SW 1271 (cell line): Measurements from ENCODE around the gene PRDM16.

Experiments used
- DNase-seq, 2 experiments: peaks; one replicate each; lab custom pipeline; 2025; lab: John Stamatoyannopoulos, UW

Gene PRDM16

DNA sequence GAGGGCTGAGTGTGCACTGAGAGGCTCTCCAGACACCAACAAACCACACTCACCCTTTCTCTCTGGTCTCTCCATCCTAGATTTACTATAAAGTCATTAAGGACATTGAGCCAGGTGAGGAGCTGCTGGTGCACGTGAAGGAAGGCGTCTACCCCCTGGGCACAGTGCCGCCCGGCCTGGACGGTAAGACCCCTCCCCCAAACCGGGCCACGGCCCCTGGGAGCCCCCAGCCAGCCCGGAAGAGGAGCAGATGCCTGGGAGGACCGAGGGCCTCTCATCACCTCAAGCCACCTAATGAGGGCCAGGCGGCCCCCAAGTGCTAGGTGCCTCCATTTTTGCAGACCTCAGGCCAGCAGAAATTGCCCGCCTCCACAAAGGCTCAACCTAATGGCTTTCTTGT lies 327.4 kb downstream of the PRDM16 start:
- DNase-seq = no peak

DNA sequence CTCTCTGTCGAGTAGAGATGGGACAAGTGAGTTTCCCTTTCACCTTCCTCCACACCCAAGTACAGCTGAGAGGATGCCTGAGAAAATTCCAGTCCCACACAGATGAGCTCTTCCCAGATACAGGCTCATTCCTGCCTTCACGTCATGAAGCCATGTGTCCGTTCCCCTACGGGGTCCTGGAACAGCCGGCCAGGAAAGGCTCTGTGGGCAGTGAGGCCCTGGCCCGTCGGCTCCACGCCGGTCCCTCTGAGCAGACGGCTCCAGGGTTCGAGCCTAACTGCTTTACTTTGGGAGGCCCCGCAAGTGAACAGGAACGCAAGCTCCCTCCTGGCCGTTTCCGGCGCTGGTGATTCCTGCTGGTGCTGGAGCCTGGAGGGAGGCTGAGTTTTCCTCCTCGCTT lies 328.3 kb downstream of the PRDM16 start:
- DNase-seq = no peak

DNA sequence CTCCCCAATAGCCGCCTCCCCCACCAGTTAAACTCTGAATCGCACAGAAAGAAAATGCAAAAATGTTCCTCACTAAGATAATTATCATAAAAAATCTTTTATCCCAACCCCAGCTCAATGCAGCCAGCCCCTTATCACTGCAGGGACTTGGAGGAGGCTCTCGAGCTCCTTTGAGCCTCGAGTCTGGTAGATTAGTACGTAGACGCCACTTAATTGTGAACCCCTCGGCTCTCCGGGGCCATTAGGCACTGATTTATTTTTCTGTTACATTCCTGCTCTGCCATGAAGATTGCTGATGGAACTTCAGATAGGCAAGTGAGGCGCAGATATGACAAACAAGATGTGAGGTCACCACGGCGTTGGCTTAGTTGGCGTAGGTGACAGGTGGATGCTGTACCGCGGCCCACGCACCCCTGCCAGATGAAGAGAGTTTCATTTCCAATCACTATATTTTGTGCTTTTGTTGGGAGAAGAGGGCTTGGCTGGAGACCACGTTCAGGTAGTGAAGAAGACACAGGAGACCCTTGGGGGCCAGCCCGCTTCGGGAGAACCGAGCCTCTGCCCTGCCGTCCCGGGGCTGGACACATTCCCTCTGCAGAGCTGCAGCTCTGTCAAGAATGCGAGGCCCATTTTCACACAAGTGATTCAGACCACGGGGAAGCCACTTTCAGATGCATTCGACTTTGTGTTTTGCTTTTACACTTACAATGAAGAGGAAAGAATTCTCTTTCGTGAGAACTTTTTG lies 329.6 kb downstream of the PRDM16 start:
- DNase-seq = no peak

DNA sequence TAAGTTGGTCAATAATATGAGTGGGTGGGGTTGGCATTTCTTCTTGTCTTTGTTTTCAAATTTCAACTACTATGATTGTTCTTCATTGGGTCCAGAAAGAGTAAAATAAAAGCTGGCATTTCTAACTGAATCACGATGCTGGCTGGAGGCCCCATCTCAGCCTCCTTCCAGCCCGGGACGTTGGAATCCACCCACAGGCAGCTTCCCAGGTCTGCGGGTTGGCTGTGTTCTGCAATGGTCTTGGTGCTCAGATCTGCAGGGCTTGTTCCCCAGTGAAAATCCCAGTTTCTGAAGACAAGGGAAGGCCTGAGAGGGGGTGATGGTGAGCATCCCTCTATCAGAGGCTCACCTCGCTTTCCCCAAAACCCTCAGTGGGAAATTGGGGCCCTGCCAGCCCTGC lies 330.7 kb downstream of the PRDM16 start:
- DNase-seq = no peak

DNA sequence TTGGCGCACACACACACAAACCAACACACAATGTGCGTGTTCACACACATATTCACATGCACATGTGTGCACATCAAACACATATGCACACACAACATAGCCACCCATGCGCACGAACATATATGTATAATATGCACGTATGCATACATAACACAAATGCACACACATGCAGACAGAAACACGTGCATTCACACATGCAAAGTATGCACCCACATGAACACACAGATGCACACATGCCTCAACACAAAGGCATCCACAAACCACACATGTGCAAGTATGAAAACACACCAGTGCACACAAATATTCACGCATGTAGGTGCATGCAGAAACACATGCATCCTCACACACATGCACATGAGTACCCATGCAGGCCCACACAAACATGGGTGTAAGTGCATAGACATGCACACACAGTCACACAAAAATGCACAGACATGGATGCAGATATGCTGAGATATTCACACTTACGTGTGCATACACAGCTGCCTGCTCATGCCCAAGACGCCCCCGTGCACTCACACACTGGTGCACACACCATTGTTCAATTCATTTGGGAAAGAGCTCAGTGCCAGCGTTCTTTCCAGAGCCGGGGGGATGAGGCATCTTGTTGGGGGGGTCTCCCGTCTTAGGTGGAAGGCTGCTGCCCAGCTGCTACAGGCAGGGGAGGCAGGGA lies 332.7 kb downstream of the PRDM16 start:
- DNase-seq = no peak

DNA sequence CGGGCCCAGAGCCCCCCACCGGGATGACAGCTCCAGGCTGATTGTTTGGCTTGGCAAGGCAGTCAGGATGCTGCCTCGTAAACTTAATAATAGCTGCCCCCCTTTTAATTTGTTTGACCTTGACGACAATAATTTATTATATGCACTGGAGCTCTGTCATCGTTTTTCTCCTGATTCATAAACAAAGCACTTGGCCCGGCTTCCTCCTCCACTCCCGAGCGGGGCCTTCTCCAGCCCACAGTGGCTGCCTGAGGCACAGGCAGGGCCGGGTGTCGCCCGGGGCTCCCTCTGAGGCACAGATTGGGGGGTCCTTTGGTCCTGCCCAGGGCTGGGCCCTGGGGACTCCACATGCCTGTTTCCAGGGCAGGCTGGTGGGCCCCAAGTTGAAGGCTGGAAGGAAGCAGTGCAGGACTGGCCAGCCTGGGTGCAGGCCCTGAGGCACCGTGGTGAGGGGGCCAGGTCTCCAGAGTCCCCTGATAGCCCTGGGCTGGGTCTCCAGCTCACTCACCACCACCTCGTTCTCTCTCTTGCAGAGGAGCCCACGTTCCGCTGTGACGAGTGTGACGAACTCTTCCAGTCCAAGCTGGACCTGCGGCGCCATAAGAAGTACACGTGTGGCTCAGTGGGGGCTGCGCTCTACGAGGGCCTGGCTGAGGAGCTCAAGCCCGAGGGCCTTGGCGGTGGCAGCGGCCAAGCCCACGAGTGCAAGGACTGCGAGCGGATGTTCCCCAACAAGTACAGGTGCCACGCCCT lies 333.4 kb downstream of the PRDM16 start:
- DNase-seq = no peak

DNA sequence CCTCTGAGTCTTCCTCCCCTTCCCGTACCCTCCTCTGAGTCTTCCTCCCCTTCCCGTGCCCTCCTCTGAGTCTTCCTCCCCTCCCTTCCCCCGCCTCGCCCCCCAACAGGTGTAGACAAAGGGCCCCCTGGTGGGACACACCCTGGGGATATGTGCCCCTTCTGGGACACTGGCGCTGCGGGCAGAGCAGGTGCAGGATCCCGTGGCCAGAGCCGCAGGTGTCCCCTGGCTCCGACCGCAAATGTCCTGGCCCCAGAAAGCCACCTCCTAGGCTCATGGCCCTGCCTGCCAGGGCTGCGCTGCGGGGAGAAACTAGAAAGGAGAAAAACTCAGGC lies 334.0 kb downstream of the PRDM16 start:
- no peak for DNase-seq

DNA sequence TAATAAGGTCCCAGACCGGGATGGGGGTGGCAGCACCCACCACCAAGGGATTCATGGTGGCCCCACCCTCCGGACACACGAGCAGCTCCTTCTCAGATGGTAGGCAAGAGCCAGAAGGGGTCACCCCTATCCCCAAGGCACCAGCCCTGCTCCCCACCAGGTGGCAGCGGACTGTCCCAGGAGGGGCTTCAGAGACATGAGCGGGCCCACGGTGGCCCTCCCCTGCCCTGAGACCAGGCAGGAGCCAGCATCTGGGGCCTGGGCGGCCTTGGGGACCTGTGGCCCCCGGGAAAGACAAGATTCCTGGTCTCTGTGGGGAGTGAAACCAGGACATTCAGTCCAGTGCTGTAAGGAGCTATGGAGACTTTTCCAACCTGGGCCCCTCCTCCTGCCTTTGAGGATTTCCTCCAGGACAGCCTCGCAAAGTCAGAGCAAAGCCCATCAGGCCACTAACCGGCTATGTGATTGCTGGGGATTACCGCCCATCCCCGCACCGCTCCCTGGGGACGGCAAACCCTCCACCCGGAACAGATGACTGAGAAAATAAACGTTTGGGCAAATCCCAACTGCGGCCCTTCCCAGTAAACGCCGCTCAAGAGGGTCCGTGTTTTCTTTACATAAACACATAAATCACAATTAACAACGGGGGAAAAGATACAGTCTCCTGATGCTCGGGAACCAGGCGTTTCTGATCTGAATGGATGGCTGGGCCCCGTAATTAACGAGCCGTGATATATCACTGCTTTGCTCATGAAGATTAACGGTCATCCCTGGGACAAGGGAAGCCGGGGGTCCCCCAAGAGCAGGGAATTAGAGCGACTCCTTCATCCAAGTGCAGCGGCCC lies 334.6 kb downstream of the PRDM16 start:
- no peak for DNase-seq

DNA sequence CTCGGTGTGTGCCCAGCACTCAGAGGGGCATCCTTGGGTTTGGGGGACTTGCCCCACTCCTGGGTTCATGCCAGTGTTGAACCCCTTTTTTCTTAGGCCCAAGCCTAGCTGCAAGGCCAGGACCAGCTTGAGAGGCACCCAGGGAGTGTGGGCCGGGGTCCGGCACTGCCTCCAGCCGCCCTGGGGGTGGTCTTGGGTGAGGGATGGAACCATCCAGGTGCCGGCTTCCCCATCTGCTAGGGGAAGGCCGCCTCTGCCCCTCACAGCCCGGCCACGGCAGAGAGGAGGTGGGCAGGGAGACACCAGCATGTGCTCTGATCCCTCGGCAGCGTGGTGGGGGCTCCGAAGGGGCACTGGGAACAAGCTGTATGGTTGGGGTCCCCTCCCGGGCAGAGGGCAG lies 335.3 kb downstream of the PRDM16 start:
- DNase-seq = no peak

DNA sequence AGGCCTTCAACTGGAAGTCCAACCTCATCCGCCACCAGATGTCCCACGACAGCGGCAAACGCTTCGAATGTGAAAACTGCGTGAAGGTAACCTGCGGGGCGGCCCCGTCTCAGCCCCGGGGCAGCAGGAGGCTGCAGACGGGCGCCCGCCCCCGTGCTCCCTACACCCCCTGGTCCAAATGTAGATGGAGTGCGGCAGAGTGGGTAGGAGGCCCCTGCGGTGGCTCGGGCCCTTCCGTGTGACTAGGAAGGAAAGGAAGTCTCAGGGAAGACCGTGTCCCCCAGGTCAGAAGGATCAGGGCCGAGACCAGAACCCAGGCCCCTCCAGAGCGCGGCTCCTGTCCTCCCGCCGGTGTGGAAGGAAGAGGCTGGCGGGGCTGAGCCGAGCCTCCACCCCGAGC lies 335.8 kb downstream of the PRDM16 start:
- DNase-seq = no peak

DNA sequence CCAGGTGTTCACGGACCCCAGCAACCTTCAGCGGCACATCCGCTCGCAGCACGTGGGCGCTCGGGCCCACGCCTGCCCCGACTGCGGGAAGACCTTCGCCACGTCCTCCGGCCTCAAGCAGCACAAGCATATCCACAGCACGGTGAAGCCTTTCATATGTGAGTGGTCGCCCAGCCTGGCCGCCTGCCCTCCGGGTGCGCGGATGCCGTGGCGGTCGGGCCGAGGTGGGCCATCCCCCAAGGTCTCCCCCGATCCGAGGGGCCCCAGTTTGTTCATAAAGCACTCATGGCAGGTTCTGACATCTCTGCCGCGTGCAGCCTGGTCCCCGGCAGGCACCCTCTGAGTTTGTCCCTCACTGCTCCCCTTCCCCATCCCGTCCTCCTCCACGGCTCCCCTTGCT lies 336.5 kb downstream of the PRDM16 start:
- no peak for DNase-seq

DNA sequence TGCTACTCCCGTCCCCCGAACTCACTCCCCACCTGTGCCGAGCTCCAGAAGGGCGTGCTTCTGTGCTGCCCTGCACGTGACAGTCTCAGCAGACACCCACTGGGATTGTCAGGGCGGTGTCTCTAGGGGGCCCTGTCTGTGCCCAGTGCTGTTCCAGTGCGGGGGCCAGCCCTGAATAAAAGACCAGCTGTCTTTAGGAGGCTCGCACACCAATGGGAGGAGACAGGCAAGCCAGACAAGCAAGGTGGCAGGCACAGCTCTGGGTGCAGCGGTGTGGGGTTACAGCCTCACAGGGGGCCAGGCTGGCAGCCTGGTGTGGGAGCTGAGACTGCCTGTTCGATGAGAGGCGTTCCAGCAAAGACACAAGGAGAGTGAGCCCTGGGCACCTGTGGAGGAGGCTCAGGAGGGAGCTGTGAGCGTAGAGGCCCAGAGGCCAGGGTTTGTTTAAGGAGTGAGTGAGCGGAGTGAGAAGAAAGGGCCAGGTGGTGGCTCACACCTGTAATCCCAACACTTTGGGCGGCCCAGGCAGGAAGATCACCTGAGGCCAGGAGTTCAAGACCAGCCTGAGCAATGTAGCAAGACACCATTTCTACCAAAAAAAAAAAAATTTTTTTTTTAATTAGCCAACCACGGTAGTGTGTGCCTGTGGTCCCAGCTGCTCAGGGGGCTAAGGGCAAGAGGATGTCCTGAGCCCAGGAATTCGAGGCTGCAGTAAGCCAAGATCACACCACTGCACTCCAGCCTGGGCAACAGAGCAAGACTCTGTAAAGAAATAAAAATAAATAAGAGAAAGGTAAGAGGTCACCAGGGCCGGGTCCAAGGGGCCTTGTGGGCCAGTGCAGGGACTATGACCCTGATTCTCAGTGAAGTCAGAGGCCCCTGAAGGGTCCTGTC lies 337.2 kb downstream of the PRDM16 start:
- no peak for DNase-seq

DNA sequence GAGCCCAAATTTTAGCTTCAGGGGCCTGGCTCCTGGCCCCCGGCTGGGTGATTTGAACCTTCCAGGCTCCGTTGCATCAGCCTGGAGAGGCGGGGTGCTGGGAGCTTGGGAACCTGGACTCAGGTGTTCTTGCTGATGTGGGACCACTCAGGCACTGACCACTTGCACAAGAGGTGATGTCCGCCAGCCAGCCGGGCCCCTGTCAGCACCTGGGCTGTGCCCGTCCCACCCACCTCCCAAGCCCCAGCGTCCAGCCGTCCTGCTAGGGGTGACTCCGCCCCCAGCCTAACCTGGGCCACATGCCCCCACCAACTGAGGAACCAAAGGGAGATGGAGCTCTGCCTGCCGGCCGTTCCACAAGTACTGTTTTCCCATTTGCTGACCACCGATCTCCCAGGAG lies 338.0 kb downstream of the PRDM16 start:
- no peak for DNase-seq

DNA sequence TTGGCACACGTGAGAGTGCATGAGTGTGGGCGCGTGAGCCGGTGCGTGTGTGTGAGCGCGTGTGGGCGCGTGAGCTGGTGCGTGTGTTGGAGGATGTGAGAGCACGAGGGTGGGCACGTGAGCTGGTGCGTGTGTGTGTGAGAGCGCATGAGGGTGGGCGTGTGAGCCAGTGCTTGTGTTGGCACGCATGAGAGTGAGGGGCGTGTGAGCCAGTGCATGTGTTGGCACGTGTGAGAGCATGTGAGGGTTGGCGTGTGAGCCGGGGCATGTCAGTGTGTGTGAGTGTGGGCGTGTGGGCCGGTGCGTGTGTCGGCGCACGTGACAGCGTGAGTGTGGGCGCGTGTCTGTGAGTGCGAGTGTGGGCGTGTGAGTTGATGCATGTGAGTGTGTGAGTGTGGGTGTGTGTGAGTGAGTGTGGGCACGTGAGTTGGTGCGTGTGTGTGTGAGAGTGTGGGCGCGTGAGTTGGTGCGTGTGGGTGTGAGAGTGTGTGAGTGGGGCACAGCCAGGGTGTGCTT lies 339.8 kb downstream of the PRDM16 start:
- no peak for DNase-seq

DNA sequence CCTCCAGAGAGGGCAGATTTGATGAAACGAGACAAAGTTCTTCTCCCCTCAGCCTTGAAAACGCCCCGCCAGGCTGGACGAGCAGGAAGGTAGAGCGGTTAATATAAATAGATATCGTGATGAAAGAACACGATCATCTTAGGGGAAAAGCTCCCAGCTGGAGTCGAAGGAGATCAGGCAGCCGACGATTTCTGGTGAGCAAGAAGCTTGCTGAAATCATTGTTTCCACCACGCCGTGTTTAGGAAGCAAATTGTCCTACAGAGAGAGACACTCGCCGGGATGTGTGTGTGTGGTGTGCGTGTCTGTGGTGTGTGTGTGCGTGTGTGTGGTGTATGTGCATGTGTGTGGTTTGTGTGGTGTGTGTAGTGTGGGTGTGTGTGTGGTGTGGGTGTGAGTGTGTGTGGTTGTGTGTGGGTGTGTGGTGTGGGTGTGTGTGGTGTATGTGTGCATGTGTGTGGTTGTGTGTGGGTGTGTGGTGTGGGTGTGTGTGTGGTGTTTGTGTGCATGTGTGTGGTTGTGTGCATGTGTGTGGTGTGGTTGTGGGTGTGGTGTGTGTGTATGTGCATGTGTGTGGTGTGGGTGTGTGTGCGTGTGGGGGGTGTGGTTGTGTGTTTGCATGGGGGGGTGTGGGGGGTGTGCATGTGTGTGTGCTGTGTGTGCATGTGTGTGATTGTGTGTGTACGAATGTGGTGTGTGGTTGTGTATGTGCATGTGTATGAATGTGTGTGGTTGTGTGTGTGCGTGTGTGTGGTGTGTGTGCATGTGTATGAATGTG lies 340.6 kb downstream of the PRDM16 start:
- no peak for DNase-seq

DNA sequence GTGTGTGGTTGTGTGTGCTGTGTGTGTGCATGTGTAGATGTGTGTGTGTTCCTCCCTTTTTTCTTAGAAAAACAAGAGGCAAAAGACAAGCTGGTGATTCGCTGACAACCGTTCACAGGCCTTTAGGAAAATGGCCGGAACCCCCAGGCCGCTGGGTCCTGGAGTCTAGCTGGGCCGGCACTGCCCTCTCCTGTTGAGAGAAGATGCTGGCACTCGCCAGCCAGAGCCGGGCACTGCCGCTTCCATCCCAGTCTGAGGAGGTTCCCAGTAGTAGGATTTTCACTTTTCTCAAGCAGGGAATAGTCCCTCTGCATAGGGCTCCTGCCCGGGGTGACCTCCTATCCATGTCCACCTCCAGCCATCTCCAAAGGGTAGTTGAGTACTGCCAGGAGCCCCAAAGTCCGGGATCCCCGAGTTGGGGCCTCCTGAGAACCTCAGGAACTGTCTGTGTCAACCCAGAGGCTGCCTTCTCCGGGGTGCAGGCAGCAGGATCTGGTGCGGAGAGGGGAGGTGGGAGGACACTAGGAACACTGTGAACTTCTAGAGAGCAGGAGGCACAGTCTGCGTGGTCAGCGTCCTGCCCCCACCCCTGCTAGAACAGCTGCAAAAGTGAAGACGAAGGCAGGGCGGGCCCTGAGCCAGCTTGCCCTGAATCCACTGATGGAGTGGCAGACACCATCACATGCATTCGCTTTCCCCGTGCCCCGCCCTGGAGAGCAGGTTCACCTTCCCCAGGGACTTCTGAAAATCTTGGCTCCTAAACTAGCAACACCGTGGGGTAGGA lies 341.3 kb downstream of the PRDM16 start:
- peak in 1 of 2 experiments; percentile 30 for DNase-seq

DNA sequence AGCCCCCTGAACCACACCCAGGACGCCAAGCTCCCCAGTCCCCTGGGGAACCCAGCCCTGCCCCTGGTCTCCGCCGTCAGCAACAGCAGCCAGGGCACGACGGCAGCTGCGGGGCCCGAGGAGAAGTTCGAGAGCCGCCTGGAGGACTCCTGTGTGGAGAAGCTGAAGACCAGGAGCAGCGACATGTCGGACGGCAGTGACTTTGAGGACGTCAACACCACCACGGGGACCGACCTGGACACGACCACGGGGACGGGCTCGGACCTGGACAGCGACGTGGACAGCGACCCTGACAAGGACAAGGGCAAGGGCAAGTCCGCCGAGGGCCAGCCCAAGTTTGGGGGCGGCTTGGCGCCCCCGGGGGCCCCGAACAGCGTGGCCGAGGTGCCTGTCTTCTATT lies 342.8 kb downstream of the PRDM16 start:
- DNase-seq = no peak

DNA sequence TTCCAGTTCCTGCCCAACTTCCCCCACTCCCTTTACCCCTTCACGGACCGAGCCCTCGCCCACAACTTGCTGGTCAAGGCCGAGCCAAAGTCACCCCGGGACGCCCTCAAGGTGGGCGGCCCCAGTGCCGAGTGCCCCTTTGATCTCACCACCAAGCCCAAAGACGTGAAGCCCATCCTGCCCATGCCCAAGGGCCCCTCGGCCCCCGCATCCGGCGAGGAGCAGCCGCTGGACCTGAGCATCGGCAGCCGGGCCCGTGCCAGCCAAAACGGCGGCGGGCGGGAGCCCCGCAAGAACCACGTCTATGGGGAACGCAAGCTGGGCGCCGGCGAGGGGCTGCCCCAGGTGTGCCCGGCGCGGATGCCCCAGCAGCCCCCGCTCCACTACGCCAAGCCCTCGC lies 343.4 kb downstream of the PRDM16 start:
- no peak for DNase-seq

DNA sequence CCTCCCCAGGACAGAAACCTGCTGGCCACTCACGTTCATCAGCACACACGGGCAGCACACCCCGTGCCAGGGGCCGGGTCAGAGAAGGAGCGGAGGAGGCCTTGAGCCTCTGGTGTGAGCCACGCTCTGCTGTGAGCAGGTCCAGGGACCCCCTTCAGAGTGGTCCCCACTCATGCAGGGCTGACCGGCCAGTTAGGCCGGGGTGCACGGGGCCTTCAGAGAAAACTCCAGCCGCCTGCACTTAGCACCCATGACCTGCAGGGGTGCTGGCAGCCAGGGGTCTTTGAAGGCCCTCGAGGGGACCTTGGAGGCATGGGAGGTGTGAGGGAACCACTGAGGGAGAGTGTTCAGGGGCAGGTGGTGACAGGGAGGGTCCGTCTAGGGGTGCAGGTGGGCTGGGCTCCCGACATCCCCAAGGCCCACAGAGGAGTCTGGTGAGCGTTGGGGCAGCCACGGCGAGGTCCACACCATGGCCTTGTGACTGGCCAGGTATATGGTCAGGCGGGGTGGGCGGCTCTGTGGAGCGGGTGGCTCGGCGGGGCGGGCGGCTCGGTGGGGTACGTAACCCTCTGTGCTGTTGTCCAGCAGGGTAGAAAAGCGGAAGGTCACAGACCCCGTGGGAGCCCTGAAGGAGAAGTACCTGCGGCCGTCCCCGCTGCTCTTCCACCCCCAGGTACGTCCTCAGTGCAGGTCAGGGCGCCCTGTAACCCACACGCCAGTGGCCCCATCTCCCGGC lies 345.1 kb downstream of the PRDM16 start:
- DNase-seq = no peak
